Measurements from ENCODE around the gene TUBA8. TPM values are rescaled to one million over a fixed set of nuclear protein-coding genes. Genes with fewer than 3 reads are reported as not detected.
"Not testable (repeated sequence)": the region's sequence is repeated elsewhere in the genome, so short reads cannot be mapped to it uniquely, and the experiment has no call there.

Gene TUBA8
- total and polyA plus RNA-seq, 2 donors: 0.57 to 3.1 TPM

GRCh38 chr22:18148293-18148965 is 37.8 kb downstream of the TUBA8 start:
- Histone ChIP-seq H3K4me1 (ENCODE audit: control insufficient read depth in 2 of 2, insufficient read depth in 2 of 2, low read length in 2 of 2) (peaks cover 3 to 17% of the 10 kb centered on the region in 2 donors), H3K36me3 (ENCODE audit: control insufficient read depth in 2 of 2, insufficient read depth in 2 of 2, low read length in 1 of 2) (no peaks in the 10 kb centered on the region), H3K9me3 (ENCODE audit: control insufficient read depth in 2 of 2, insufficient read depth in 1 of 2, low read length in 1 of 2) (no peaks in the 10 kb centered on the region), H3K27ac (ENCODE audit: low read depth in 1 of 2, low read length in 1 of 2) (no peak overlapping the region), H3K4me3 (ENCODE audit: low read length in 2 of 2) (no peak overlapping the region), H3K27me3 (ENCODE audit: control insufficient read depth in 2 of 2, insufficient read depth in 1 of 2, low read length in 1 of 2) (no peaks in the 10 kb centered on the region)
- WGBS: 95% methylated on average over 17 of the region's 17 CpGs
- DNase-seq (ENCODE audit: low read depth in 6 of 9, low spot score in 9 of 9): no peak

DNA sequence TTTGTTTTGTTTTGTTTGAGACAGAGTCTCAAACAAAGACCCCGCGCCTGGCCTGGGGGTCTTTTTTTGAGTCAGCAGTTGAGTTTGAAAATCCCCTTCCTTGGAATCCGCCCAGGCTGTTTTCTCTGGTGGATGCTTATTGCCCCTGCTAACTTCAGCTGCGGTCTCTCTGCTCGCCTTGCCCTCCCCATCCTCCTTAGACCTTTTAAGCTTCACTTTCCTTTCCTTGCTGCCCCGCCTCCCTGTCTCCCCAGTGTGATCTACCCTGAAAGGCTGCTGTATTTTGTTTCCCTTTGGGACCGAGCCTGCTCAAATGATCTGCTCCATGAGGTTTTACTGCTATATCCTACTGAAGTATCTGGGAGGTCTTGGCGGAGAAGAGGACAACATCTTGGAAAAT is 41.9 kb downstream of the TUBA8 start:
- H3K4me3 ChIP-seq (ENCODE audit: low read length in 2 of 2): no peak overlapping the region
- DNase-seq (ENCODE audit: low read depth in 6 of 9, low spot score in 9 of 9): peak in 1 of 9 donors; percentile 26
- no peak overlapping the region for H3K27ac ChIP-seq (ENCODE audit: low read depth in 1 of 2, low read length in 1 of 2)
- H3K36me3 ChIP-seq (ENCODE audit: control insufficient read depth in 2 of 2, insufficient read depth in 2 of 2, low read length in 1 of 2): peaks cover 3% of the 10 kb centered on the region in 2 donors
- no peaks in the 10 kb centered on the region for H3K27me3 ChIP-seq (ENCODE audit: control insufficient read depth in 2 of 2, insufficient read depth in 1 of 2, low read length in 1 of 2)
- WGBS: 90% methylated on average over 8 of the region's 8 CpGs
- peaks cover 3 to 17% of the 10 kb centered on the region in 2 donors for H3K4me1 ChIP-seq (ENCODE audit: control insufficient read depth in 2 of 2, insufficient read depth in 2 of 2, low read length in 2 of 2)
- no peaks in the 10 kb centered on the region for H3K9me3 ChIP-seq (ENCODE audit: control insufficient read depth in 2 of 2, insufficient read depth in 1 of 2, low read length in 1 of 2)

DNA sequence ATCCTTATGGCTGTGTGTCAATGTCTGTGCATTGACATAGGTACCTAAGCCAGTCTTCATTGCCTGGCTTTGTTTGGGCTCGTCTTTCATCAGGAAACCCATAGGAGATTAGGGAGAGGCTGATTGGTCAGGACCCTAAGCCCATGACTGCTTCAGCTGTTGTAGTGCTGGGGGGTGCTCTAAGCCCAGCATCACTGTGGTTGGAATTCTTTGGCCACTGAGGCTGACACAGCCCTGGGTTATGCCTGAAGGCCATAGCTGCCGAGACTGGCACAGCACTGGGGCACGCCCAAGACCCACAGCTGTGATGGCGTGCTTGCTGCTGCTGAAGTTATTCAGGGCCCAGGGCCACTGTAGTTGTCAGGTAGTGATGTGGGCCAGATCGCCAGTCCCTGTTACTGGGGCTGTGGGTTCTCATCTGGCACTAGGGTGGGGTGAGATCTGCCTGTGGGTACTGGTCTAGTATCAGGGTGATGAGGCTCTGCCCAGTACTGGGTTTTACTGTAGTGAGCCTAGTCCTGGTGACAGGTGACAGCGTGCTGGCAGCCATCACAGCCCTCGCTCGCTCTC is 44.3 kb downstream of the TUBA8 start:
- 99% methylated on average over 8 of the region's 8 CpGs for WGBS
- DNase-seq (ENCODE audit: low read depth in 6 of 9, low spot score in 9 of 9): no peak

DNA sequence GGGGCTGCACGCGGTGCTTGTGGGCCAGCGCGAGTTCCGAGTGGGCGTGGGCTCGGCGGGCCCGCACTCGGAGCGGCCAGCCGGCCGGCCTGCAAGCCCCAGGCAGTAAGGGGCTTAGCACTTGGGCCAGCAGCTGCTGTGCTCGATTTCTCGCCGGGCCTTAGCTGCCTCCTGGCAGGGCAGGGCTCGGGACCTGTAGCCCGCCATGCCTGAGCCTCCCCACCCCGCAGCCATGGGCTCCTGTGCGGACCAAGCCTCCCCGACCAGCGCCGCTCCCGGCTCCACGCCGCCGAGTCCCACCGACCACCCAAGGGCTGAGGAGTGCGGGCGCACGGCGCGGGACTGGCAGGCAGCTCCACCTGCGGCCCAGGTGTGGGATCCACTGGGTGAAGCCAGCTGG is 44.9 kb downstream of the TUBA8 start:
- H3K4me1 ChIP-seq (ENCODE audit: control insufficient read depth in 2 of 2, insufficient read depth in 2 of 2, low read length in 2 of 2); H3K4me3 ChIP-seq (ENCODE audit: low read length in 2 of 2); H3K27ac ChIP-seq (ENCODE audit: low read depth in 1 of 2, low read length in 1 of 2); H3K9me3 ChIP-seq (ENCODE audit: control insufficient read depth in 2 of 2, insufficient read depth in 1 of 2, low read length in 1 of 2); H3K36me3 ChIP-seq (ENCODE audit: control insufficient read depth in 2 of 2, insufficient read depth in 2 of 2, low read length in 1 of 2); H3K27me3 ChIP-seq (ENCODE audit: control insufficient read depth in 2 of 2, insufficient read depth in 1 of 2, low read length in 1 of 2); DNase-seq (ENCODE audit: low read depth in 6 of 9, low spot score in 9 of 9): not testable (repeated sequence)
- WGBS: 97% methylated on average over 34 of the region's 34 CpGs

More for the DNA sequence above, 44.3 kb downstream of the TUBA8 start:
- Histone ChIP-seq H3K4me3 (ENCODE audit: low read length in 2 of 2) (no peak overlapping the region), H3K9me3 (ENCODE audit: control insufficient read depth in 2 of 2, insufficient read depth in 1 of 2, low read length in 1 of 2) (no peaks in the 10 kb centered on the region), H3K27ac (ENCODE audit: low read depth in 1 of 2, low read length in 1 of 2) (no peak overlapping the region), H3K4me1 (ENCODE audit: control insufficient read depth in 2 of 2, insufficient read depth in 2 of 2, low read length in 2 of 2) (peaks cover 3 to 11% of the 10 kb centered on the region in 2 donors), H3K27me3 (ENCODE audit: control insufficient read depth in 2 of 2, insufficient read depth in 1 of 2, low read length in 1 of 2) (no peaks in the 10 kb centered on the region), H3K36me3 (ENCODE audit: control insufficient read depth in 2 of 2, insufficient read depth in 2 of 2, low read length in 1 of 2) (peaks cover 3% of the 10 kb centered on the region in 2 donors)

GRCh38 chr22:18156878-18157713 is 46.5 kb downstream of the TUBA8 start:
- DNase-seq (ENCODE audit: low read depth in 6 of 9, low spot score in 9 of 9): peak in 4 of 9 donors; percentile 14 to 41 (median 28)
- WGBS: 82% methylated on average over 24 of the region's 24 CpGs
- Histone ChIP-seq H3K27ac (ENCODE audit: low read depth in 1 of 2, low read length in 1 of 2) (peak overlapping the region in 1 of 2 donors; percentile 42), H3K4me3 (ENCODE audit: low read length in 2 of 2) (no peak overlapping the region), H3K27me3 (ENCODE audit: control insufficient read depth in 2 of 2, insufficient read depth in 1 of 2, low read length in 1 of 2) (no peaks in the 10 kb centered on the region), H3K4me1 (ENCODE audit: control insufficient read depth in 2 of 2, insufficient read depth in 2 of 2, low read length in 2 of 2) (peaks cover 3 to 5% of the 10 kb centered on the region in 2 donors), H3K9me3 (ENCODE audit: control insufficient read depth in 2 of 2, insufficient read depth in 1 of 2, low read length in 1 of 2) (no peaks in the 10 kb centered on the region), H3K36me3 (ENCODE audit: control insufficient read depth in 2 of 2, insufficient read depth in 2 of 2, low read length in 1 of 2) (peaks cover 3% of the 10 kb centered on the region in 2 donors)

GRCh38 chr22:18157714-18158028 is 47.1 kb downstream of the TUBA8 start:
- WGBS: 98% methylated on average over 12 of the region's 12 CpGs
- no peaks in the 10 kb centered on the region for H3K9me3 ChIP-seq (ENCODE audit: control insufficient read depth in 2 of 2, insufficient read depth in 1 of 2, low read length in 1 of 2)
- H3K27me3 ChIP-seq (ENCODE audit: control insufficient read depth in 2 of 2, insufficient read depth in 1 of 2, low read length in 1 of 2): no peaks in the 10 kb centered on the region
- no peak for DNase-seq (ENCODE audit: low read depth in 6 of 9, low spot score in 9 of 9)
- peaks cover 0 to under 1% of the 10 kb centered on the region in 2 donors for H3K4me1 ChIP-seq (ENCODE audit: control insufficient read depth in 2 of 2, insufficient read depth in 2 of 2, low read length in 2 of 2)
- peak overlapping the region in 1 of 2 donors; percentile 42 for H3K27ac ChIP-seq (ENCODE audit: low read depth in 1 of 2, low read length in 1 of 2)
- H3K36me3 ChIP-seq (ENCODE audit: control insufficient read depth in 2 of 2, insufficient read depth in 2 of 2, low read length in 1 of 2): peaks cover 3% of the 10 kb centered on the region in 2 donors
- no peak overlapping the region for H3K4me3 ChIP-seq (ENCODE audit: low read length in 2 of 2)

GRCh38 chr22:18160641-18161040 is 50.0 kb downstream of the TUBA8 start:
- H3K27ac ChIP-seq (ENCODE audit: low read depth in 1 of 2, low read length in 1 of 2); DNase-seq (ENCODE audit: low read depth in 6 of 9, low spot score in 9 of 9): not testable (repeated sequence)
- 92% methylated on average over 8 of the region's 8 CpGs for WGBS

GRCh38 chr22:18163843-18164242 is 53.2 kb downstream of the TUBA8 start:
- H3K36me3 ChIP-seq (ENCODE audit: control insufficient read depth in 2 of 2, insufficient read depth in 2 of 2, low read length in 1 of 2); H3K4me1 ChIP-seq (ENCODE audit: control insufficient read depth in 2 of 2, insufficient read depth in 2 of 2, low read length in 2 of 2); H3K9me3 ChIP-seq (ENCODE audit: control insufficient read depth in 2 of 2, insufficient read depth in 1 of 2, low read length in 1 of 2); H3K4me3 ChIP-seq (ENCODE audit: low read length in 2 of 2); H3K27ac ChIP-seq (ENCODE audit: low read depth in 1 of 2, low read length in 1 of 2); H3K27me3 ChIP-seq (ENCODE audit: control insufficient read depth in 2 of 2, insufficient read depth in 1 of 2, low read length in 1 of 2); DNase-seq (ENCODE audit: low read depth in 6 of 9, low spot score in 9 of 9): not testable (repeated sequence)
- WGBS: 85% methylated on average over 7 of the region's 7 CpGs

More at GRCh38 chr22:18160641-18161040, 50.0 kb downstream of the TUBA8 start:
- H3K9me3 ChIP-seq (ENCODE audit: control insufficient read depth in 2 of 2, insufficient read depth in 1 of 2, low read length in 1 of 2); H3K4me3 ChIP-seq (ENCODE audit: low read length in 2 of 2); H3K4me1 ChIP-seq (ENCODE audit: control insufficient read depth in 2 of 2, insufficient read depth in 2 of 2, low read length in 2 of 2); H3K36me3 ChIP-seq (ENCODE audit: control insufficient read depth in 2 of 2, insufficient read depth in 2 of 2, low read length in 1 of 2); H3K27me3 ChIP-seq (ENCODE audit: control insufficient read depth in 2 of 2, insufficient read depth in 1 of 2, low read length in 1 of 2): not testable (repeated sequence)

- not testable (repeated sequence) for H3K27ac ChIP-seq (ENCODE audit: low read depth in 1 of 2, low read length in 1 of 2); DNase-seq (ENCODE audit: low read depth in 6 of 9, low spot score in 9 of 9); H3K4me3 ChIP-seq (ENCODE audit: low read length in 2 of 2); H3K27me3 ChIP-seq (ENCODE audit: control insufficient read depth in 2 of 2, insufficient read depth in 1 of 2, low read length in 1 of 2); H3K4me1 ChIP-seq (ENCODE audit: control insufficient read depth in 2 of 2, insufficient read depth in 2 of 2, low read length in 2 of 2); H3K9me3 ChIP-seq (ENCODE audit: control insufficient read depth in 2 of 2, insufficient read depth in 1 of 2, low read length in 1 of 2); H3K36me3 ChIP-seq (ENCODE audit: control insufficient read depth in 2 of 2, insufficient read depth in 2 of 2, low read length in 1 of 2)
- WGBS: 94% methylated on average over 8 of the region's 8 CpGs
These were observed 54.0 kb downstream of the TUBA8 start for GRCh38 chr22:18164584-18164983.

Measured in thymus (tissue), 11 donors.